SKM-1 (cell line): ENCODE data around the gene PYDC1.
"Not testable (repeated sequence)": the region's sequence is repeated elsewhere in the genome, so short reads cannot be mapped to it uniquely, and the experiment has no call there.

Experiments
- DNase-seq: peaks from one replicate; lab custom pipeline; 2025; ENCODE audit not compliant: unreplicated experiment; lab: John Stamatoyannopoulos, UW

Gene PYDC1

GRCh38 chr16:31179747-31180459, 37.0 kb downstream of the PYDC1 start, which contains the start of gene FUS:
TSS of gene FUS (plus strand) at chr16:31180139. CDS start at chr16:31180215, 76 bp downstream.
- DNase-seq, result peak; percentile 85

- no peak for DNase-seq
Measured at GRCh38 chr16:31179219-31179746, 37.7 kb downstream of the PYDC1 start.

GRCh38 chr16:31177136-31177535, 39.8 kb downstream of the PYDC1 start:
- peak; percentile 32 for DNase-seq

GRCh38 chr16:31170048-31170447, 46.9 kb downstream of the PYDC1 start:
- DNase-seq, result not testable (repeated sequence)

- no peak for DNase-seq
Measured at GRCh38 chr16:31168848-31169247, 48.1 kb downstream of the PYDC1 start.

GRCh38 chr16:31167315-31167714, 49.6 kb downstream of the PYDC1 start:
- DNase-seq, result no peak
